ENCODE measurements around the gene TBC1D24. TPM values are rescaled to one million over a fixed set of nuclear protein-coding genes. Genes with fewer than 3 reads are reported as not detected.
"Not testable (repeated sequence)": the region's sequence is repeated elsewhere in the genome, so short reads cannot be mapped to it uniquely, and the experiment has no call there.

TBC1D24 gene
- total RNA-seq, 2 experiments from 2014 or later: 16.5 to 17.9 TPM

DNA sequence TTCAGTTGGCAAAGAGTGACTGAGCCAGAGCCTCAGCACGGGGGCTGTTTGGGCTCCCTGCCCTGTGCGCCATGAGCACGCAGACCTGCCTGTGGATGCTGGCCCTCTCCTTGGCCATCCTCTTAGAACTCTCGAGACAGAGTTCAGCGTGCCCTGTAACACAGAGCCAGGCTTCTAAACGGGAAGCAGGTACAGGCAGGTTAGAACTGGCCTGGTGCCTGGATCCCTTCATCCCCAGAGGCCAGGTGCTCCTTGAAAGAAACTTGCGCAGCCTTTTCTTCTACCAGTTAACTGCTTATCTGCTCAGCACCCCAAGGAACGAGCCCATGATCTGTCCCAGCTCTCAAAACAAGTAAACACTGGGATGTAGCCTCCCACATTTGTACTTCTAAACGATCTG is 38.8 kb upstream of the TBC1D24 start:
- no peaks in the 10 kb centered on the region for H3K27me3 Mint-ChIP-seq

DNA sequence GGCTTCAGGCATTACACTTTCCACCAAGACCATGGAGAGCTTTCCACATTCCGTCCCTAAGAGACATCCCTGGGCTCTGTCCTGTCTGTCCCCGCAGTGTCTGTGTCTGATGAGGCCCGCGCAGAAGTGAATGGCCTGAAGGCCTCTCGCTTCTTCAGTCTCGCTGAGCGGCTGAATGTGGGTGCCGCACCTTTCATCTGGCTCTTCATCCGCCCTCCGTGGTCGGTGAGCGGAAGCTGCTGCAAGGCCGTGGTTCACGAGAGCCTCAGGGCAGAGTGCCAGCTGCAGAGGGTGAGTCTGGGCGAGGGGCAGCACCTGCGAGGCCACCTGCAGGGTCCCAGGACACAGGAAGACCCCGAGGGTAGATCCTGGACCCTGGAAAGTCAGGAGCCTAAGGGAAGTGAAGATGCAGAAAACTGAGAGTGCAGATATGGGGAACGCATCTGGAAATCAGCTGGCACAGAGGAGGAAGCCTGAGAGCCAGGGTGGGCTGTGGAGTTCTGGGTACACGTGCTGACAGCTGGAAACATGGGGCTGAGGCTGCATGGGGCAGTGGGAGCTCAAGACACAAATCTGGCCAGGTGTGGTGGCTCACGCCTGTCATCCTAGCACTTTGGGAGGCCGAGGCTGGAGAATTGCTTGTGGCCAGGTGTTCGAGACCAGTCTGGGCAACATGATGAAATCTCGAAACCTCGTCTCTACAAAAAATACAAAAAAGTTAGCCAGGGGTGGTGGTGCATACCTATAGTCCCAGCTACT is 37.7 kb upstream of the TBC1D24 start:
- DNase-seq (no peak), ATAC-seq (ENCODE audit: low read depth) (no peak)
- Mint-ChIP-seq H3K27me3 (no peaks in the 10 kb centered on the region), H3K36me3 (peaks cover 46% of the 10 kb centered on the region), H3K27ac (no peak overlapping the region), H3K9me3 (no peaks in the 10 kb centered on the region), H3K4me1 (peaks cover 21% of the 10 kb centered on the region), H3K4me3 (no peak overlapping the region)
- POLR2A ChIA-PET: interaction anchor here (1.3 kb wide), 1 partner anchor 9 kb away, joined by 5 read pairs; no protein-coding TSS in a partner anchor

More for the DNA sequence above, 38.8 kb upstream of the TBC1D24 start:
- Mint-ChIP-seq H3K36me3 (peaks cover 44% of the 10 kb centered on the region), H3K4me1 (peaks cover 21% of the 10 kb centered on the region), H3K9me3 (no peaks in the 10 kb centered on the region), H3K4me3 (no peak overlapping the region), H3K27ac (no peak overlapping the region)
- DNase-seq: no peak
- POLR2A ChIA-PET: interaction anchor here (0.7 kb wide), 1 partner anchor 14 kb away, joined by 3 read pairs; no protein-coding TSS in a partner anchor
- no peak for ATAC-seq (ENCODE audit: low read depth)

DNA sequence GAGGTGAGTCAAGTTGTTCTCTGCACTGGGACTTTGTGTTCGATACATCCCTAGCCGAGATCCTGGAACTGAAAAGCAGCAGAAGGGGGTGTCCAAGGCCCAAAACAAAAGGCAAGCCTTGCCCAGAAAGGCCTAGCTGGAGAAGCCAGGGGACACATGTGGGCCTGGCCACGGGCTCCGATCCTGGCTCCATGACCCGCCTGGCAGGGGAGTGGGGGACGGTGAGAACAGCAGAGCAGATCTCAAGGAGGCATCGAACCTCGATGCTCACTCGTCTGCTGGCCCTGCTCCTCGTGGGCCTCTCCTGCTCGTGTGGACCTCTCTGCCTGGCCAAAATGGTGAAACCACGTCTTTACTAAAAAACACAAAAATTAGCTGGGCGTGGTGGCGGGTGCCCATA is 36.8 kb upstream of the TBC1D24 start:
- no peaks in the 10 kb centered on the region for H3K9me3 Mint-ChIP-seq
- DNase-seq (no peak), ATAC-seq (ENCODE audit: low read depth) (no peak)
- no peaks in the 10 kb centered on the region for H3K27me3 Mint-ChIP-seq
- no peak overlapping the region for H3K4me3 Mint-ChIP-seq
- H3K4me1 Mint-ChIP-seq: peaks cover 19% of the 10 kb centered on the region
- H3K27ac Mint-ChIP-seq: no peak overlapping the region
- POLR2A ChIA-PET: interaction anchor here (0.7 to 4.4 kb wide), 4 partner anchors 8 to 527 kb away, joined by 3 to 21 read pairs (median 6); partner anchors contain the start of gene CCNF
- H3K36me3 Mint-ChIP-seq: peaks cover 41% of the 10 kb centered on the region

DNA sequence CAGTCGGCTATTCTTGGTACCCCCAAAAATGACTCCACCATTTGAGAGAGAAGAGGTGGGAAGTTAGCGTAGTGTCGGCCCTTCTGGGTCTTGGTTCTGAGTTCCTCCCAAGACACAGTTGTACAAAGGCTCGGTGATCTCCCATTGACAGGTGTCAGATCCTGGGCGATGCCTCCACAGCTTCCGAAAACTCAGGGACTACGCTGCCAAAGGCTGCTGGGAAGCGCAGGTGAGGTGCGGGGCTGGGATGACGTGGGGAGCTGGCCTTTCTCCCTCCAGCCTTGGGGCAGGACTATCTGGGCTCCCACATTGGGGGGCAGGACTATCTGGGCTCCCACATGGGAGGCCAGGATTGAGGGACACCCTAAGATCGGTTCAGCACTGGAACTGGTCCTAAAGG is 35.3 kb upstream of the TBC1D24 start:
- H3K4me3 Mint-ChIP-seq: peak overlapping the region; percentile 21
- no peaks in the 10 kb centered on the region for H3K9me3 Mint-ChIP-seq
- peaks cover 16% of the 10 kb centered on the region for H3K4me1 Mint-ChIP-seq
- ATAC-seq (ENCODE audit: low read depth) (no peak), DNase-seq (no peak)
- no peaks in the 10 kb centered on the region for H3K27me3 Mint-ChIP-seq
- H3K36me3 Mint-ChIP-seq: peaks cover 40% of the 10 kb centered on the region
- H3K27ac Mint-ChIP-seq: peak overlapping the region; percentile 64
- POLR2A ChIA-PET: interaction anchor here (0.5 to 4.4 kb wide), 4 partner anchors 9 to 583 kb away, joined by 3 to 21 read pairs (median 11); partner anchors contain the start of genes CCNF and TEDC2

DNA sequence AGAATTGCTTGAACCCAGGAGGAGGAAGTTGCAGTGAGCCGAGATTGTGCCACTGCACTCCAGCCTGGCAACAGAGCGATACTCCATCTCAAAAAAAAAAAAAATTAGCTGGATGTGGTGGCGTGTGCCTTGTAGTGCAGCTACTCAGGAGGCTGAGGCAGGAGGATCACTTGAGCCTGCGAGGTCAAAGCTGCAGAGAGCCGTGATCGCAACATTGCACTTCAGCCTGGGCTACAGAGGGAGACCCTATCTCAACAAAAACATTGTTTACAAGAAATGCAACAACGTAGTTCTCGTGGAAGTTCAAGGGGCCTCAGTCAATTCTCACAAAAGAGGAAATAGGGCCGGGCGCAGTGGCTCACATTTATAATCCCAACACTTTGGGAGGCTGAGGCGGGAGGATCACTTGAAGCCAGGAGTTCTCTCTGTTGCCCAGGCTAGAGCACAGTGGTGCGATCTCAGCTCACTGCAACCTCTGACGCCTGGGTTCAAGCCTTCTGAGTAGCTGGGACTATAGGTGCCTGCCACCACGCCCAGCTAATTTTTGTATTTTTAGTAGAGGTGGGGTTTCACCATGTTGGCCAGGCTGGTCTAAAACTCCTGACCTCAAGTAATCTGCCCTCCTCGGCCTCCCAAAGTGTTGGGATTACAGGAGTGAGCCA is 33.7 kb upstream of the TBC1D24 start:
- ATAC-seq (ENCODE audit: low read depth): peak; percentile 46
- H3K27me3 Mint-ChIP-seq, DNase-seq, H3K4me3 Mint-ChIP-seq, H3K9me3 Mint-ChIP-seq, H3K27ac Mint-ChIP-seq: not testable (repeated sequence)
- peaks cover 16% of the 10 kb centered on the region for H3K4me1 Mint-ChIP-seq
- peaks cover 35% of the 10 kb centered on the region for H3K36me3 Mint-ChIP-seq
- POLR2A ChIA-PET: interaction anchor here (1.1 to 4.4 kb wide), 4 partner anchors 9 to 34 kb away, joined by 3 to 21 read pairs (median 9); partner anchors contain the start of genes CCNF, TBC1D24 and TEDC2

DNA sequence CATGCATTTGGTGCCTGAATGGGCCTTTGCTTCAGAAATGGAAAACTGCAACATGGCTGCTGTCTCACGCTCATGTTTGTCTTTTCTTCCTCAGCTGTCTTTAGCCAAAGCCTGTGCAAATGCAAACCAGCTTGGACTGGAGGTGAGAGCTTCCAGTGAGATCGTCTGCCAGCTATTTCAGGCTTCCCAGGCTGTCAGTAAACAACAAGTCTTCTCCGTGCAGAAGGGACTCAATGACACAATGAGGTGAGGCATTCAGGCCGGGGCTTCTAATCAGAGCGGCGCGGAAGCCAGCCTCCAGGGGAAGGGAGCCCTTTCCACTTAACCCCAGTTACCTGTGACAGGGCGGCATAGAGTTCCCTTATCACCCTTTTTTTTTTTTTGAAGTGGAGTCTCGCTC is 31.4 kb upstream of the TBC1D24 start:
- H3K4me1 Mint-ChIP-seq: peaks cover 16% of the 10 kb centered on the region
- ATAC-seq (ENCODE audit: low read depth): no peak

DNA sequence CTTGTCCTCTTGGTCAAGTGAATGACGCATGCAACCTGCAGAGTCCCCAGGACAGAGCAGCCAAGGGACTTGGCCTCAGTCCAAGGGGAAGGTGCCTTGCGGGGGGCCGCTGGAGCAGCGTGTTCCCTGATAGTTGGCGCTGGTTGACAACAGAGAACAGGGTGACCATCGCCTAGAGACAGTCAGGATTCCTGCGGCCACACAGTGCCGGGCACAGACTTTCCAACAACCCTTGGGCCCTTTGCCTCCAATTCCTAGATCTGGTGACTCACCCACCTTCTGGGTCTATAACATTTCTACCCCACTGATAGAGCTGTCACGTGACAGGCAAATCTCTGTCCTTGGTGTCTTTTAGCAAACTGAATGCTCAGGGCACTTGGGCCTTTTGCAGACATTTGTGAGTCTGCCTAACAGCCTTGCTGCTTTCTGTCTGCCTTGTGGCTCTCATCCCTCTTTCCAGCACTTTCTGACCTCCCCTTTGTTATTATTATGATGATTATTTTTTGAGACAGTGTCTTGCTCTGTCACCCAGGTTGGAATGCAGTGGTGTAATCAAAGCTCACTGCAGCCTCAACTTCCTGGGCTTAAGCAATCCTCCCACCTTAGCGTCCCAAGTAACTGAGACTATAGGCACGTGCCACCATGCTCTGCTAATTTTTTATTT is 26.9 kb upstream of the TBC1D24 start:
- POLR2A ChIA-PET: interaction anchor here (1.5 kb wide), 1 partner anchor 12 kb away, joined by 4 read pairs; the partner anchor contains the start of gene TEDC2
- ATAC-seq (ENCODE audit: low read depth) (no peak), DNase-seq (no peak)
- peaks cover 2% of the 10 kb centered on the region for H3K4me1 Mint-ChIP-seq
- H3K36me3 Mint-ChIP-seq: peaks cover 25% of the 10 kb centered on the region
- H3K4me3 Mint-ChIP-seq: no peak overlapping the region
- H3K27me3 Mint-ChIP-seq: no peaks in the 10 kb centered on the region
- H3K9me3 Mint-ChIP-seq: no peaks in the 10 kb centered on the region
- H3K27ac Mint-ChIP-seq: no peak overlapping the region

More for the DNA sequence above, 31.4 kb upstream of the TBC1D24 start:
- H3K36me3 Mint-ChIP-seq: peaks cover 23% of the 10 kb centered on the region
- H3K27me3 Mint-ChIP-seq: no peaks in the 10 kb centered on the region
- DNase-seq: no peak
- POLR2A ChIA-PET: interaction anchor here (1.0 kb wide), 1 partner anchor 14 kb away, joined by 4 read pairs; the partner anchor contains the start of gene CCNF
- no peak overlapping the region for H3K27ac Mint-ChIP-seq
- H3K4me3 Mint-ChIP-seq: no peak overlapping the region
- no peaks in the 10 kb centered on the region for H3K9me3 Mint-ChIP-seq

DNA sequence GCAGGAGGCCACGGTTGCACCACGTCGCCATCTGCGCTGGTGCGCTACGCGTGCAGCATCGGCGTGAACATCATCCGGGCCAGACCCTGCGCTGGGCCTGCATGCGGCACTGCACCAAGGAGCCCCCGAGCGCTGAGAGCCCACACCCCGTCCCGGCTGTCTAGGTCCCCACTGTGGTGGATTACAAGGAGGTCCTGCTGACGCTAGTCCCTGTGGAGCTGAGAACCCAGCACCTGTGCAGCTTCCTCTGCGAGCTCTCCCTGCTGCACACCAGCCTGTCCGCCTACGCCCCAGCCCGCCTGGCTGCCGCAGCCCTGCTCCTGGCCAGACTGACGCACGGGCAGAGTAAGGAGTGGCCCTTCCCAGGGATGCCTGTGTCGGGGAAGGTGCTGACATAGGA is 25.8 kb upstream of the TBC1D24 start:
- Mint-ChIP-seq H3K27ac (no peak overlapping the region), H3K27me3 (no peaks in the 10 kb centered on the region), H3K4me1 (no peaks in the 10 kb centered on the region), H3K4me3 (no peak overlapping the region), H3K9me3 (no peaks in the 10 kb centered on the region), H3K36me3 (peaks cover 21% of the 10 kb centered on the region)
- POLR2A ChIA-PET: interaction anchor here (1.9 kb wide), 1 partner anchor 19 kb away, joined by 9 read pairs; the partner anchor contains the start of gene CCNF
- DNase-seq (no peak), ATAC-seq (ENCODE audit: low read depth) (no peak)

DNA sequence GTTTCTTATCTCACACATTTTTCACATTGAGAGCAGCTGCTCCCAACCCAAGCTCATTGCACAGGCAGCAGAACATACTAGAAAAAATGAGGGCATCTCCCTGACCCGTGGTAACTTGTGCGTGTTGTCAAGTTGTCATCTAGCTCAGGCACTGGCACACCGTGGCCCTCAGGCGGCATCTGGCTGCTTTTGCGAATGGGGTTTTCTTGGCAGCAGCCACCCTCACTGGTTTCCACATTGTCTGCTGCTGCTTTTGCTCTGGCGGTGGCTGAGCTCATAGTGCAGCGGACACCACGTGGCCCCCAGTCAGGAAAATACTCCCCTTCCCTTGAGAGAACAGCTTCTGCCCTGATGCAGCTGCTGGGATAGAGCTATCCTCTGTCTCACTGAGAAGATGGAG is 24.4 kb upstream of the TBC1D24 start:
- Mint-ChIP-seq H3K36me3 (peaks cover 23% of the 10 kb centered on the region), H3K9me3 (no peaks in the 10 kb centered on the region), H3K27me3 (no peaks in the 10 kb centered on the region), H3K27ac (no peak overlapping the region), H3K4me3 (no peak overlapping the region), H3K4me1 (no peaks in the 10 kb centered on the region)
- ATAC-seq (ENCODE audit: low read depth) (no peak), DNase-seq (no peak)
- POLR2A ChIA-PET: interaction anchor here (0.9 to 1.9 kb wide), 3 partner anchors 9 to 21 kb away, joined by 3 to 9 read pairs (median 4); partner anchors contain the start of gene CCNF

DNA sequence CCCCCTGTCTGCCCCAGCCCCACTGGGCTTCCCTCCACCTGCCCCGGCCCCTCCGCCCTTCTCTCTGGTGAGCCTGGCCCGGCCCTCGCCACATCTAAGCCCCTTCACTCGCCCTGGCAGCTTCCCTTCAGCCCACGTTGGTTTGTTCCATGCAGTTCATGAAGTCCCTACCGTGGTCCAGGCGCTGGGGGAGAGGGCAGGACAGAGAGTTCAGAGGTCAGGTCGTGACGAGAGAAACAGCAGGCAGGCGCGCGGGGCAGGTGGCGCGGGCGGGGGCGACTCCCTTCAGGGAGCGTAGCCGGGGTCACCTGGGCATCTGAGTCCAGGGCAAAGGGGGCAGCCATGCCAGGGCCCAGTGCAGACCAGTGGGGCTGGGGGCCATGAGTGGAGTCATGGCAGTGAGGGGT is 23.9 kb upstream of the TBC1D24 start:
- peaks cover 23% of the 10 kb centered on the region for H3K36me3 Mint-ChIP-seq
- POLR2A ChIA-PET: interaction anchor here (0.5 to 1.2 kb wide), 3 partner anchors 10 to 563 kb away, joined by 3 to 4 read pairs (median 3); no protein-coding TSS in a partner anchor
- no peak overlapping the region for H3K4me3 Mint-ChIP-seq
- no peak overlapping the region for H3K27ac Mint-ChIP-seq
- H3K9me3 Mint-ChIP-seq: no peaks in the 10 kb centered on the region
- no peak for ATAC-seq (ENCODE audit: low read depth)
- no peaks in the 10 kb centered on the region for H3K27me3 Mint-ChIP-seq
- H3K4me1 Mint-ChIP-seq: no peaks in the 10 kb centered on the region
- no peak for DNase-seq

DNA sequence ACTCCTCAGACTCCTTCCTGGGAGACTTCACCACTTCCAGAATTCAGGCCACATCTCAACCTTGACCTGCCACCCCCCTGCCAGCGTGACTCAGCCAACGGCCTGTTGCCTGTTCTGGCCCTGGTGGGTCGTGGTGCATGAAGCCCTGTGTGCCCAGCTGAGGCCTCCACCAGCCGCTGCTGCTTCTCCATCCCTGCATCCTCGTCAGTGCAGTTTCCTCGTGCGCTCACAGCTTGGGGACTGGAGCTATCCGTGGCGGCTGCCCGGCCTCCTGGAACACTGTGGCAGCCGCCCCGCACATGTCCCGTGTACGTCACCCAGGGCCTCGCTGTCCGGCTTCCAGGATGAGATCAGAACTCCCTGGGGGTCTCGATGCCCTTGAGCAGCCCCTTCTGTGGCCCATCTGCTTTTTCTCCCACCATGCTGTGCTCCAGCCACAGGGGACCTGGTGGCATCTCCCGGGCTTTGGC is 23.0 kb upstream of the TBC1D24 start:
- Mint-ChIP-seq H3K27me3 (no peaks in the 10 kb centered on the region), H3K36me3 (peaks cover 23% of the 10 kb centered on the region), H3K9me3 (no peaks in the 10 kb centered on the region), H3K27ac (no peak overlapping the region), H3K4me1 (no peaks in the 10 kb centered on the region), H3K4me3 (no peak overlapping the region)
- no peak for DNase-seq
- POLR2A ChIA-PET: no interaction called here
- no peak for ATAC-seq (ENCODE audit: low read depth)

DNA sequence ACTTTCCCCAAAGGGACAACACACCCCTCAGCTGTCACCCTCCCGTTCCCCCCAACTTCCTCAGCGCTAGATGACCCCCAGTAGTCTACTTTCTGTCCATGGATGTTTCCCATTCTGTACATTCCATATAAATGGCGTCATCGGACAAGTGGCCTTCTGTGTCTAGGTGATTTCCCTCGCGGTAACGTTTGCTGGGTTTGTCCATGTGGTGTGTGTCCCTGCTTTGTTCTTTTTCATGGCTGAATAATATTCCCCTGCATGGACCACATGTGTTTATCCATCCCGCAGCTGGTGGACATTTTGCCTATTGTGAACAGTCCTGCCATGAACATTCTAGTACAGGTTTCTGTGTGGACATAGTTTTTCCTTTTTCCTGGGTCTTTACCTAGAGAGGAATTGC is 22.3 kb upstream of the TBC1D24 start:
- Mint-ChIP-seq H3K4me3 (no peak overlapping the region), H3K4me1 (peaks cover under 1% of the 10 kb centered on the region), H3K27ac (no peak overlapping the region), H3K9me3 (no peaks in the 10 kb centered on the region), H3K27me3 (no peaks in the 10 kb centered on the region), H3K36me3 (peaks cover 24% of the 10 kb centered on the region)
- ATAC-seq (ENCODE audit: low read depth) (no peak), DNase-seq (no peak)
- POLR2A ChIA-PET: no interaction called here

Data from activated naive CD8-positive, alpha-beta T cell treated with anti-CD3 and anti-CD28 coated beads, Interleukin-2, amount 10 ng/mL, durations not matched to agents 7 days and 5 days (primary cell).